H1 (cell line): ENCODE data around the gene SBK2.

ENCODE experiments used
- POLR2A ChIP-seq, 2 experiments: IDR thresholded peaks; 1 replicate in 1 of 2; 2 replicates in 1 of 2; pipeline ENCODE4 v1.6.1; 2011; ENCODE audit warnings: low read depth in 2 of 2, low read length in 2 of 2, mild to moderate bottlenecking in 2 of 2; ENCODE audit errors: control extremely low read depth in 1 of 2
- SP1 ChIP-seq: IDR thresholded peaks from 2 replicates; pipeline ENCODE4 v1.6.1; 2011; ENCODE audit warnings: low read depth, low read length
- TF ChIP-seq, protein P1 (sequence below), 3 experiments: IDR thresholded peaks; 1 replicate in 2 of 3; 2 replicates in 1 of 3; pipeline versions ENCODE4 v1.5.1 to v1.6.1; 2011; ENCODE audit warnings: low read length in 3 of 3, mild to moderate bottlenecking in 3 of 3, inconsistent platforms in 2 of 3, low read depth in 1 of 3, moderate library complexity in 1 of 3; ENCODE audit not compliant: insufficient read depth in 1 of 3; ENCODE audit errors: control extremely low read depth in 1 of 3
- TF ChIP-seq, protein P2 (sequence below): IDR thresholded peaks from 2 replicates; pipeline ENCODE4 v1.6.1; 2012; ENCODE audit warnings: inconsistent platforms

DNA sequence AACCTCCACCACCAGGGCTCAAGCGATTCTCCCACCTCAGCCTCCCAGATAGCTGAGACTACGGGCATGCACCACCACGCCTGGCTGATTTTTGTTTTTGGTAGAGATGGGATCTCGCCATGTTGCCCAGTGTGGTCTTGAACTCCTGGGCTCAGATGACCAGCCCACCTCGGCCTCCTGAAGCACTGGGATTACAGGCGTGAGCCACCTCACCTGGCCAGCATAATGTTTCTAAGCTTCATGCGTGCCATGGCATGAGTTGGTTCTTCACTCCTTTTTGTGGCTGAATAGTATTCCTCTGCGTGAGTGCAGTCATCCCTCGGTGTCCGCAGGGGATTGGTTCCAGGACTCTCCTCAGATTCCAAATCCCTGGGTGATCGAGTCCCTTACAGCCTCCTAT lies 47.9 kb upstream of the SBK2 start:
- TF ChIP-seq, protein P1, sequence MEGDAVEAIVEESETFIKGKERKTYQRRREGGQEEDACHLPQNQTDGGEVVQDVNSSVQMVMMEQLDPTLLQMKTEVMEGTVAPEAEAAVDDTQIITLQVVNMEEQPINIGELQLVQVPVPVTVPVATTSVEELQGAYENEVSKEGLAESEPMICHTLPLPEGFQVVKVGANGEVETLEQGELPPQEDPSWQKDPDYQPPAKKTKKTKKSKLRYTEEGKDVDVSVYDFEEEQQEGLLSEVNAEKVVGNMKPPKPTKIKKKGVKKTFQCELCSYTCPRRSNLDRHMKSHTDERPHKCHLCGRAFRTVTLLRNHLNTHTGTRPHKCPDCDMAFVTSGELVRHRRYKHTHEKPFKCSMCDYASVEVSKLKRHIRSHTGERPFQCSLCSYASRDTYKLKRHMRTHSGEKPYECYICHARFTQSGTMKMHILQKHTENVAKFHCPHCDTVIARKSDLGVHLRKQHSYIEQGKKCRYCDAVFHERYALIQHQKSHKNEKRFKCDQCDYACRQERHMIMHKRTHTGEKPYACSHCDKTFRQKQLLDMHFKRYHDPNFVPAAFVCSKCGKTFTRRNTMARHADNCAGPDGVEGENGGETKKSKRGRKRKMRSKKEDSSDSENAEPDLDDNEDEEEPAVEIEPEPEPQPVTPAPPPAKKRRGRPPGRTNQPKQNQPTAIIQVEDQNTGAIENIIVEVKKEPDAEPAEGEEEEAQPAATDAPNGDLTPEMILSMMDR (IDR thresholded peaks at IDR 0.05; ENCODE audit: control extremely low read depth in 1 of 3, insufficient read depth in 1 of 3, low read depth in 1 of 3, low read length in 3 of 3): no peak
- no peak for TF ChIP-seq POLR2A (IDR thresholded peaks at IDR 0.05; ENCODE audit: control extremely low read depth in 1 of 2, low read depth in 2 of 2, low read length in 2 of 2)
- TF ChIP-seq, protein P2, sequence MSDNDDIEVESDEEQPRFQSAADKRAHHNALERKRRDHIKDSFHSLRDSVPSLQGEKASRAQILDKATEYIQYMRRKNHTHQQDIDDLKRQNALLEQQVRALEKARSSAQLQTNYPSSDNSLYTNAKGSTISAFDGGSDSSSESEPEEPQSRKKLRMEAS: no peak
- TF ChIP-seq SP1: no peak
